HepG2 (cell line): ENCODE data around the gene AMER3. TPM values are rescaled to one million over a fixed set of nuclear protein-coding genes. Genes with fewer than 3 reads are reported as not detected.

ENCODE experiments used
- ARNTL ChIP-seq: sonication (generic); formaldehyde crosslinking; IDR thresholded peaks from 2 replicates; pipeline ENCODE4 v1.4.0; 2020; ENCODE audit warnings: mild to moderate bottlenecking, missing genetic modification reagents
- ATF7-NPFF ChIP-seq: sonication (generic); formaldehyde crosslinking; IDR thresholded peaks from 2 replicates; pipeline ENCODE4 v1.8.1; 2023; ENCODE audit warnings: mild to moderate bottlenecking, low read depth, missing genetic modification reagents, moderate library complexity
- DMAP1 ChIP-seq: IDR thresholded peaks from 2 replicates; pipeline ENCODE4 v1.6.1; 2016
- GATAD2A ChIP-seq: IDR thresholded peaks from 2 replicates; pipeline ENCODE4 v1.6.1; 2016
- HHEX ChIP-seq: IDR thresholded peaks from 2 replicates; pipeline ENCODE4 v1.6.1; 2016; ENCODE audit warnings: control low read depth
- KAT7 ChIP-seq: IDR thresholded peaks from 2 replicates; pipeline ENCODE4 v1.6.1; 2018; ENCODE audit warnings: borderline replicate concordance, missing compliant biosample characterization
- KAT8 ChIP-seq: IDR thresholded peaks from 2 replicates; pipeline ENCODE4 v1.6.1; 2016; ENCODE audit warnings: missing genetic modification reagents, missing compliant biosample characterization
- KDM2A ChIP-seq: sonication (generic); formaldehyde crosslinking; IDR thresholded peaks from 2 replicates; pipeline ENCODE4 v1.4.0; 2020; ENCODE audit warnings: low read depth, missing genetic modification reagents, borderline replicate concordance
- KLF13 ChIP-seq: sonication (generic); formaldehyde crosslinking; IDR thresholded peaks from 2 replicates; pipeline ENCODE4 v1.4.0; 2020; ENCODE audit warnings: mild to moderate bottlenecking, missing genetic modification reagents
- KLF16 ChIP-seq, 2 experiments: sonication (generic) in 1 of 2; formaldehyde crosslinking in 1 of 2; IDR thresholded peaks; 2 replicates each; pipeline versions ENCODE4 v1.6.1 to v1.8.0; 2016 to 2023; ENCODE audit warnings: missing genetic modification reagents in 2 of 2, missing compliant biosample characterization in 1 of 2
- MATR3 ChIP-seq: sonication (generic); formaldehyde crosslinking; IDR thresholded peaks from 2 replicates; pipeline ENCODE4 v1.4.0; 2020; ENCODE audit warnings: missing genetic modification reagents
- PCBP1 ChIP-seq: fragments of 200-400 bp; formaldehyde crosslinking; IDR thresholded peaks from 2 replicates; pipeline ENCODE4 v1.6.1; 2017; ENCODE audit warnings: mild to moderate bottlenecking, low read depth, low read length, borderline replicate concordance
- SP140L ChIP-seq: sonication (generic); formaldehyde crosslinking; IDR thresholded peaks from 2 replicates; pipeline ENCODE4 v1.4.0; 2020; ENCODE audit warnings: missing genetic modification reagents, borderline replicate concordance
- SRY ChIP-seq: sonication (generic); formaldehyde crosslinking; IDR thresholded peaks from 2 replicates; pipeline ENCODE4 v1.8.0; 2022; ENCODE audit warnings: mild to moderate bottlenecking, missing genetic modification reagents
- TEAD3 ChIP-seq: optimal IDR thresholded peaks from 2 replicates; pipeline ENCODE3; 2016; ENCODE audit warnings: borderline replicate concordance
- YEATS4 ChIP-seq: sonication (generic); formaldehyde crosslinking; IDR thresholded peaks from 2 replicates; pipeline ENCODE4 v1.4.0; 2020; ENCODE audit warnings: missing genetic modification reagents, borderline replicate concordance
- ZFP1 ChIP-seq: IDR thresholded peaks from 2 replicates; pipeline ENCODE4 v1.6.1; 2016
- ZFP82 ChIP-seq: sonication (generic); formaldehyde crosslinking; IDR thresholded peaks from 2 replicates; pipeline ENCODE4 v1.5.1; 2020; ENCODE audit warnings: mild to moderate bottlenecking, missing genetic modification reagents, borderline replicate concordance
- ZMYM3 ChIP-seq: sonication (generic); formaldehyde crosslinking; IDR thresholded peaks from 2 replicates; pipeline ENCODE4 v1.5.1; 2020; ENCODE audit warnings: mild to moderate bottlenecking, missing genetic modification reagents
- ZNF674 ChIP-seq: sonication (generic); formaldehyde crosslinking; IDR thresholded peaks from 2 replicates; pipeline ENCODE4 v1.5.0; 2020; ENCODE audit warnings: low read depth, mild to moderate bottlenecking, missing genetic modification reagents
- ZNF782 ChIP-seq: sonication (generic); formaldehyde crosslinking; IDR thresholded peaks from 2 replicates; pipeline ENCODE4 v1.4.0; 2020; ENCODE audit warnings: missing genetic modification reagents, mild to moderate bottlenecking, borderline replicate concordance
- ZNF891 ChIP-seq: sonication (generic); formaldehyde crosslinking; IDR thresholded peaks from 2 replicates; pipeline ENCODE4 v1.5.0; 2020; ENCODE audit warnings: mild to moderate bottlenecking, missing genetic modification reagents
- polyA plus RNA-seq, 8 experiments: library from polyadenylated mRNA; depleted of rRNA in 3 of 8; stranded (reverse) in 7 of 8; unstranded in 1 of 8; fragments of >200 nt; fragmentation: Illumina TruSeq in 4 of 8; extraction: Trizol in 4 of 8; gene quantifications; 2 replicates each; pipeline versions ENCODE4 v1.2.1 to v1.2.3, GENCODE V29; 2011 to 2016; ENCODE audit warnings: low read depth in 4 of 8, missing spikeins in 1 of 8, mixed read lengths in 1 of 8; ENCODE audit not compliant: insufficient read depth in 1 of 8
- total RNA-seq, 5 experiments: library from RNA; depleted of rRNA; stranded (reverse); fragments of >200 nt; fragmentation: Illumina TruSeq; extraction: Trizol; gene quantifications; 2 replicates each; pipeline ENCODE4 v1.2.3, GENCODE V29; 2016; ENCODE audit warnings: low read depth in 1 of 5
- TF ChIP-seq, protein P1 (sequence below): sonication (generic); formaldehyde crosslinking; IDR thresholded peaks from 2 replicates; pipeline ENCODE4 v1.8.0; 2023; ENCODE audit warnings: mild to moderate bottlenecking, missing genetic modification reagents
- TF ChIP-seq, protein P2 (sequence below): sonication (generic); formaldehyde crosslinking; IDR thresholded peaks from 2 replicates; pipeline ENCODE4 v1.4.0; 2020; ENCODE audit warnings: missing genetic modification reagents
- TF ChIP-seq, protein P3 (sequence below): fragments of 450-650 bp; IDR thresholded peaks from 2 replicates; pipeline ENCODE4 v1.6.1; 2017
- TF ChIP-seq, protein P4 (sequence below): sonication (generic); formaldehyde crosslinking; IDR thresholded peaks from 2 replicates; pipeline ENCODE4 v1.4.0; 2020; ENCODE audit warnings: mild to moderate bottlenecking, missing genetic modification reagents, borderline replicate concordance

AMER3 gene
- total and polyA plus RNA-seq, 2 of the 13 experiments (the other 11 are each of a cell fraction or from before 2014, with no cell fraction given) = not detected

DNA sequence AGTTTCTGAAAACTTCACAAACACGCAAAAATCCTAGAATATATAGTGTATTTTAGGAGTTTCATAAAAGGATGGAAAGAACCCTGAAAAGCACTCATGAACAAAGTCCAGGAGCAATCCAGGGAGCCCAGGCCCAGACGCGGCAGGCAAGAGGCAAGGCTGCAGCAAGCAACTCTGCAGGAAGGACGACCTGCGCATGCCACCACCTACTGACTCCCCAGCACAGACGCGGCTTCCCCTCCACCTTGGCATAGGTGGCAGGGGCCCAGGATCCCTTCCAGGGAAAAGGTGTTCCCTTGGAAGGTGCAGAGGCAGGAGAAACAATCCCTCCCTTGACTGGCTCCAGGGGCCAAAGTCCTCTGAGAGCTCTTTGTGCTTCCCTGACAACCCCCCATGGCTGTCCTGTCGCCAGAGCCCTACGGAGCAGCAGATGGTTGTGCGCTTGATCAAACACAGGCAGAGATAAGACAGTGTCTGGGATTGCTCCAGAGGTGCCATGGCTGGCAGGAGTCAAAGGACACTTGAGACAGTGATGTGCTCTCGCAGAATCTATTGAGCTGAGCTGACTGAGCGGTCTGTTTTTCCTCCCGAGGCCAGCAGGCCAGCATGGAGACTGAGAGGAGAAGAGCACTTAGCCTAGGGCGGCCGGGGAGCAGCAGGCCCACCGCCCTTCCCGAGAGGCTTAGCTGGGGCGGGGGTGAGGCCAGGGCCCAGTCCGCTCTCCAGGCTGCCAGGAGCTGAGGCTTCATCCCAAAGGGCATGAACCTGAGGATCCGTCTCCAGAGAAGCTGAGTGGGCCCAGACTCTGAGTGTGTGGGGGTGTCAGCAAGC, 10.8 kb upstream of the AMER3 start (continued):
- TF ChIP-seq, protein P1, sequence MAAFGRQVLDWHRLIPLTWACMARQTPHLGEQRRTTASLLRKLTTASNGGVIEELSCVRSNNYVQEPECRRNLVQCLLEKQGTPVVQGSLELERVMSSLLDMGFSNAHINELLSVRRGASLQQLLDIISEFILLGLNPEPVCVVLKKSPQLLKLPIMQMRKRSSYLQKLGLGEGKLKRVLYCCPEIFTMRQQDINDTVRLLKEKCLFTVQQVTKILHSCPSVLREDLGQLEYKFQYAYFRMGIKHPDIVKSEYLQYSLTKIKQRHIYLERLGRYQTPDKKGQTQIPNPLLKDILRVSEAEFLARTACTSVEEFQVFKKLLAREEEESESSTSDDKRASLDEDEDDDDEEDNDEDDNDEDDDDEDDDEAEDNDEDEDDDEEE (CRISPR knock-in tag) = no peak
- TF ChIP-seq ZMYM3 (CRISPR knock-in tag) = 0 out of 2 replicates have a peak, but pooled peaks have one; percentile 13
- no peak for TF ChIP-seq KLF13 (CRISPR knock-in tag)
- no peak for TF ChIP-seq SRY
- TF ChIP-seq ZNF891 (CRISPR knock-in tag) = peak; percentile 72; the same call in 1 of the 2 replicates
- no peak for TF ChIP-seq MATR3
- TF ChIP-seq HHEX (CRISPR knock-in tag) = peak; percentile 85
- TF ChIP-seq KLF16 (CRISPR knock-in tag; IDR thresholded peaks at IDR 0.05) = 0 out of 4 replicates have a peak, but pooled peaks of 1 of the 2 experiments have one; percentile 25
- TF ChIP-seq ARNTL (CRISPR knock-in tag) = 0 out of 2 replicates have a peak, but pooled peaks have one; percentile 37
- TF ChIP-seq, protein P2, sequence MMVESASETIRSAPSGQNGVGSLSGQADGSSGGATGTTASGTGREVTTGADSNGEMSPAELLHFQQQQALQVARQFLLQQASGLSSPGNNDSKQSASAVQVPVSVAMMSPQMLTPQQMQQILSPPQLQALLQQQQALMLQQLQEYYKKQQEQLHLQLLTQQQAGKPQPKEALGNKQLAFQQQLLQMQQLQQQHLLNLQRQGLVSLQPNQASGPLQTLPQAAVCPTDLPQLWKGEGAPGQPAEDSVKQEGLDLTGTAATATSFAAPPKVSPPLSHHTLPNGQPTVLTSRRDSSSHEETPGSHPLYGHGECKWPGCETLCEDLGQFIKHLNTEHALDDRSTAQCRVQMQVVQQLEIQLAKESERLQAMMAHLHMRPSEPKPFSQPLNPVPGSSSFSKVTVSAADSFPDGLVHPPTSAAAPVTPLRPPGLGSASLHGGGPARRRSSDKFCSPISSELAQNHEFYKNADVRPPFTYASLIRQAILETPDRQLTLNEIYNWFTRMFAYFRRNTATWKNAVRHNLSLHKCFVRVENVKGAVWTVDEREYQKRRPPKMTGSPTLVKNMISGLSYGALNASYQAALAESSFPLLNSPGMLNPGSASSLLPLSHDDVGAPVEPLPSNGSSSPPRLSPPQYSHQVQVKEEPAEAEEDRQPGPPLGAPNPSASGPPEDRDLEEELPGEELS (CRISPR knock-in tag) = peak; percentile 71
- TF ChIP-seq, protein P3, sequence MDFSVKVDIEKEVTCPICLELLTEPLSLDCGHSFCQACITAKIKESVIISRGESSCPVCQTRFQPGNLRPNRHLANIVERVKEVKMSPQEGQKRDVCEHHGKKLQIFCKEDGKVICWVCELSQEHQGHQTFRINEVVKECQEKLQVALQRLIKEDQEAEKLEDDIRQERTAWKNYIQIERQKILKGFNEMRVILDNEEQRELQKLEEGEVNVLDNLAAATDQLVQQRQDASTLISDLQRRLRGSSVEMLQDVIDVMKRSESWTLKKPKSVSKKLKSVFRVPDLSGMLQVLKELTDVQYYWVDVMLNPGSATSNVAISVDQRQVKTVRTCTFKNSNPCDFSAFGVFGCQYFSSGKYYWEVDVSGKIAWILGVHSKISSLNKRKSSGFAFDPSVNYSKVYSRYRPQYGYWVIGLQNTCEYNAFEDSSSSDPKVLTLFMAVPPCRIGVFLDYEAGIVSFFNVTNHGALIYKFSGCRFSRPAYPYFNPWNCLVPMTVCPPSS = no peak
- TF ChIP-seq, protein P4, sequence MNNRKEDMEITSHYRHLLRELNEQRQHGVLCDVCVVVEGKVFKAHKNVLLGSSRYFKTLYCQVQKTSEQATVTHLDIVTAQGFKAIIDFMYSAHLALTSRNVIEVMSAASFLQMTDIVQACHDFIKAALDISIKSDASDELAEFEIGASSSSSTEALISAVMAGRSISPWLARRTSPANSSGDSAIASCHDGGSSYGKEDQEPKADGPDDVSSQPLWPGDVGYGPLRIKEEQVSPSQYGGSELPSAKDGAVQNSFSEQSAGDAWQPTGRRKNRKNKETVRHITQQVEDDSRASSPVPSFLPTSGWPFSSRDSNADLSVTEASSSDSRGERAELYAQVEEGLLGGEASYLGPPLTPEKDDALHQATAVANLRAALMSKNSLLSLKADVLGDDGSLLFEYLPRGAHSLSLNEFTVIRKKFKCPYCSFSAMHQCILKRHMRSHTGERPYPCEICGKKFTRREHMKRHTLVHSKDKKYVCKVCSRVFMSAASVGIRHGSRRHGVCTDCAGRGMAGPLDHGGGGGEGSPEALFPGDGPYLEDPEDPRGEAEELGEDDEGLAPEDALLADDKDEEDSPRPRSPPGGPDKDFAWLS (CRISPR knock-in tag) = peak; percentile 90; the same call in 1 of the 2 replicates
- TF ChIP-seq SP140L (CRISPR knock-in tag) = 0 out of 2 replicates have a peak, but pooled peaks have one; percentile 77
- no peak for TF ChIP-seq ZFP1 (CRISPR knock-in tag)
- TF ChIP-seq ZFP82 = no peak
- TF ChIP-seq ZNF674 (CRISPR knock-in tag) = no peak
- no peak for TF ChIP-seq PCBP1
- no peak for TF ChIP-seq ZNF782
- TF ChIP-seq KDM2A (CRISPR knock-in tag) = peak; percentile 44; the same call in 1 of the 2 replicates
- peak; percentile 81 for TF ChIP-seq GATAD2A
- no peak for TF ChIP-seq ATF7-NPFF (CRISPR knock-in tag)
- TF ChIP-seq KAT8 = peak; percentile 42; the same call in 1 of the 2 replicates
- TF ChIP-seq YEATS4 (CRISPR knock-in tag) = peak; percentile 46; the same call in 1 of the 2 replicates
- TF ChIP-seq TEAD3 (CRISPR knock-in tag) = peak; percentile 35
- TF ChIP-seq KAT7 (CRISPR knock-in tag) = no peak
- TF ChIP-seq DMAP1 = no peak
